NB4 (cell line): Measurements from ENCODE around the gene SLC6A11.

Experiments
- DNase-seq: peaks from one replicate; pipeline ENCODE4 v3.0.0; 2010; ENCODE audit warnings: low read depth
- H3K4me3 ChIP-seq: one replicate; pipeline ENCODE4 v1.5.1; 2011; ENCODE audit warnings: mild to moderate bottlenecking, low read depth, low read length, moderate library complexity
- MYC ChIP-seq: IDR thresholded peaks from 2 replicates; pipeline ENCODE4 v1.6.1; 2011; ENCODE audit warnings: low read depth, low read length
- POLR2A ChIP-seq: IDR thresholded peaks from 2 replicates; pipeline ENCODE4 v1.6.1; 2011; ENCODE audit warnings: mild to moderate bottlenecking; ENCODE audit not compliant: insufficient read length; ENCODE audit errors: extremely low read depth
- TF ChIP-seq, protein P1 (sequence below): IDR thresholded peaks from 2 replicates; pipeline ENCODE4 v1.6.1; 2011; ENCODE audit warnings: low read depth, low read length
- TF ChIP-seq, protein P2 (sequence below): IDR thresholded peaks from one replicate; pipeline ENCODE4 v1.5.1; 2012; ENCODE audit warnings: low read depth, low read length

SLC6A11 gene

GRCh38 chr3:10777627-10778026 is 38.4 kb upstream of the SLC6A11 start:
- TF ChIP-seq, protein P1, sequence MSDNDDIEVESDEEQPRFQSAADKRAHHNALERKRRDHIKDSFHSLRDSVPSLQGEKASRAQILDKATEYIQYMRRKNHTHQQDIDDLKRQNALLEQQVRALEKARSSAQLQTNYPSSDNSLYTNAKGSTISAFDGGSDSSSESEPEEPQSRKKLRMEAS = no peak
- TF ChIP-seq, protein P2, sequence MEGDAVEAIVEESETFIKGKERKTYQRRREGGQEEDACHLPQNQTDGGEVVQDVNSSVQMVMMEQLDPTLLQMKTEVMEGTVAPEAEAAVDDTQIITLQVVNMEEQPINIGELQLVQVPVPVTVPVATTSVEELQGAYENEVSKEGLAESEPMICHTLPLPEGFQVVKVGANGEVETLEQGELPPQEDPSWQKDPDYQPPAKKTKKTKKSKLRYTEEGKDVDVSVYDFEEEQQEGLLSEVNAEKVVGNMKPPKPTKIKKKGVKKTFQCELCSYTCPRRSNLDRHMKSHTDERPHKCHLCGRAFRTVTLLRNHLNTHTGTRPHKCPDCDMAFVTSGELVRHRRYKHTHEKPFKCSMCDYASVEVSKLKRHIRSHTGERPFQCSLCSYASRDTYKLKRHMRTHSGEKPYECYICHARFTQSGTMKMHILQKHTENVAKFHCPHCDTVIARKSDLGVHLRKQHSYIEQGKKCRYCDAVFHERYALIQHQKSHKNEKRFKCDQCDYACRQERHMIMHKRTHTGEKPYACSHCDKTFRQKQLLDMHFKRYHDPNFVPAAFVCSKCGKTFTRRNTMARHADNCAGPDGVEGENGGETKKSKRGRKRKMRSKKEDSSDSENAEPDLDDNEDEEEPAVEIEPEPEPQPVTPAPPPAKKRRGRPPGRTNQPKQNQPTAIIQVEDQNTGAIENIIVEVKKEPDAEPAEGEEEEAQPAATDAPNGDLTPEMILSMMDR = no peak
- TF ChIP-seq MYC (no peak), POLR2A (no peak)

DNA sequence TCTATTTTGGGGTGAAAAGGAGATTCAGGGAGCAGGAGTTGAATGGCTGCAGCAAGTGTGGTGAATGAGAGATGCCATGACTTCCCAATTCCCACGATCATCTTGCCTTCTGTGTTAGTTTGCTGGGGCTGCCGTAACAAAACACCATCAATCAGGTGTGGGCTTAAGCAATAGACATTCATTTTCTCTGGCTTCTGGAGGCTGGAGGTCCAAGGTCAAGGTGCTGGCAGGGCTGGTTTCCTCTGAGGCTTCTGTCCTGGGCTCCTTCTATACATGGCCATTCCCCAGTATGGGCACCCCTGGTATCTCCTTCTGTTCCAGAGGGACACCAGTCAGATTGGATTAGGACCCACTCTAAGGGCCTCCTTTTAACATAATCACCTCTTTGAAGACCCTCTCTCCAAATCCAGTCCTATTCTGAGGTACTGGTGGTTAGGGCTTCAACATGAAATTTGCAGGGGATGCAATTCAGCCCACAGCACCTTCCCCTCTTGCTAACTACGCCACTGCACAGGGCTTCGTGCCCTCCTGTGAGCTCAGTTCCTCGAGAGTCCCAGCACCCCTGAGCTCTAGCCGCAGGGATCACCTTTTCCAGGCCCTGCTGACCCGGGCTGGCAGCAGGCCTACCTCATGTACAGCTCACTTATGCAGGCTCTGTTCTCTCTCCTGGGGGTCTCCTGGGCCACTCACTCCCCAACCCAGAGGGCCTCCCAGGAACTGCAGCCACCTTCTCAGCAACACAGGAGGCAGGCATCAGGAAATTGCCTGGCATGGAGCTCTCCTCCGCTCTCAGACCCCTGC is 37.3 kb upstream of the SLC6A11 start:
- no peak for TF ChIP-seq POLR2A
- TF ChIP-seq, protein P1 = no peak
- TF ChIP-seq MYC = no peak
- TF ChIP-seq, protein P2 = no peak
- no peak for DNase-seq
- H3K4me3 ChIP-seq = no peak overlapping the region

More at GRCh38 chr3:10777627-10778026, 38.4 kb upstream of the SLC6A11 start:
- no peak for DNase-seq
- no peak overlapping the region for H3K4me3 ChIP-seq

DNA sequence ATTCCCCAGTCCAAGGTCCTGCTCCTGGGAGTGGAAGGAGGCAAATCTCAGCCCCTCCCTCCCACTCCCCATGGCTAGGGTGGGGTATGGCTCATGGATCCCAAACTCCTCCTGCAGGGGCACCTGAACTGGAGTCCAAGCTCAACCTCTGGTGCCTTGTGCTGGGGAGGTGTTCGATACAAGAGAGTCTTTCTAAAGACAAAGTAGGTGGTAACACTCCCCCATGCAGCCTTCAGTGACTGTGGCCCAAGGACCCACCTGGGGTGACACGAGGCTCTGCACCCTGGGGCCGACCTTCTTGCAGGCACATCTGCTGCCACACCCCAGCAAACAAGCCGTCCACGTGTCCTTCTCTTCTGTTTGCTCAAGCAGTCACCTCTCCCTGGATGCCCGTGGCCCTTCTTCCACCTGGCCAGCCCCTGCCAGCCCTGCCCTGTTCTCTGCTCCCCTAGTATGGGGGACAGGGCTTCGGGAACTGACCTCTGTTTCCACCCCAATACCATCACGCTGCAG is 36.7 kb upstream of the SLC6A11 start:
- DNase-seq = no peak
- no peak overlapping the region for H3K4me3 ChIP-seq
- TF ChIP-seq MYC (no peak), POLR2A (no peak)
- TF ChIP-seq, protein P2 = no peak
- TF ChIP-seq, protein P1 = no peak

DNA sequence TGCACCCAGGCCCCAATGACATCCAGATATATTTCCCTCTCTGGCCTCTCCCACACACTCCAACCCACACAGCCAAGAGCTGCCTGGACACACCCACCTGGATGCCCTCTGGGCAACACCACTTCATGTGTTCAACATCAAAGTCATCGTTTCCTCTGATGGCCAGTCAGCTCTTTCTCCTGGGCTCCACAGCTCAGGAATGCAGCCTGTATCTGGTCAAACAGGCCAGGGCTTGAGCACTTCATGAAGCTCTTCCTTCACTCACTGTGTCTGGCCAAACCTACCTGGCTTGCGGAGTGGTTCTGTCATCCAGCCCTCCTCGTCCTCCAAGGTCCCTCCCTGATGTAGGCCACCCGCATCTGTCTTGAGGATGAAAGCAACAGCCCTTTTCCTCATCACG is 35.8 kb upstream of the SLC6A11 start:
- DNase-seq = no peak
- no peak overlapping the region for H3K4me3 ChIP-seq
- TF ChIP-seq, protein P2 = no peak
- TF ChIP-seq, protein P1 = no peak
- TF ChIP-seq POLR2A (no peak), MYC (no peak)

DNA sequence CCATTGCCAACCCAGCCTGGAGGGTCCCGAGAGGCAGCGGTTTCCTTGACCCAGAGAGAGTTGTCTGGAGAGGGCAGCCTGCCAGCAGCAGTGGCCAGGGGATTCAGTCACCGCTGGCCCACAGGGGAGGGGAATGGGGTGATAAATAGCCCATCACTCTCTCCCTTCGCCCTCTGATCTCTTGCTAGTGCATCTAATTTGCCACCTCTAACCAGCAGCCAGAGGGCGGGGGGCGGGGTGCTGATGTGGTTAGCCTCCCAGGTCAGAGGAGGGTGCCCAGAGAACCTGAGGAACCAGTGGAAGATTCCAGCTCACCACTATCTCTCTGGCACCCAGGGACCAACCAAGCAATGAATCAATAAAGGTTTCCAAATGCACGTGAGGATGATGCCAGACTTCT is 35.1 kb upstream of the SLC6A11 start:
- TF ChIP-seq, protein P1 = no peak
- TF ChIP-seq, protein P2 = no peak
- TF ChIP-seq POLR2A (no peak), MYC (no peak)
- no peak overlapping the region for H3K4me3 ChIP-seq
- DNase-seq = no peak
